NCI-H2171 (cell line): ENCODE measurements around the gene TUB.

ENCODE experiments used
- DNase-seq: peaks from one replicate; lab custom pipeline; 2025; lab: John Stamatoyannopoulos, UW

TUB gene, protein sequence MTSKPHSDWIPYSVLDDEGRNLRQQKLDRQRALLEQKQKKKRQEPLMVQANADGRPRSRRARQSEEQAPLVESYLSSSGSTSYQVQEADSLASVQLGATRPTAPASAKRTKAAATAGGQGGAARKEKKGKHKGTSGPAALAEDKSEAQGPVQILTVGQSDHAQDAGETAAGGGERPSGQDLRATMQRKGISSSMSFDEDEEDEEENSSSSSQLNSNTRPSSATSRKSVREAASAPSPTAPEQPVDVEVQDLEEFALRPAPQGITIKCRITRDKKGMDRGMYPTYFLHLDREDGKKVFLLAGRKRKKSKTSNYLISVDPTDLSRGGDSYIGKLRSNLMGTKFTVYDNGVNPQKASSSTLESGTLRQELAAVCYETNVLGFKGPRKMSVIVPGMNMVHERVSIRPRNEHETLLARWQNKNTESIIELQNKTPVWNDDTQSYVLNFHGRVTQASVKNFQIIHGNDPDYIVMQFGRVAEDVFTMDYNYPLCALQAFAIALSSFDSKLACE

DNA sequence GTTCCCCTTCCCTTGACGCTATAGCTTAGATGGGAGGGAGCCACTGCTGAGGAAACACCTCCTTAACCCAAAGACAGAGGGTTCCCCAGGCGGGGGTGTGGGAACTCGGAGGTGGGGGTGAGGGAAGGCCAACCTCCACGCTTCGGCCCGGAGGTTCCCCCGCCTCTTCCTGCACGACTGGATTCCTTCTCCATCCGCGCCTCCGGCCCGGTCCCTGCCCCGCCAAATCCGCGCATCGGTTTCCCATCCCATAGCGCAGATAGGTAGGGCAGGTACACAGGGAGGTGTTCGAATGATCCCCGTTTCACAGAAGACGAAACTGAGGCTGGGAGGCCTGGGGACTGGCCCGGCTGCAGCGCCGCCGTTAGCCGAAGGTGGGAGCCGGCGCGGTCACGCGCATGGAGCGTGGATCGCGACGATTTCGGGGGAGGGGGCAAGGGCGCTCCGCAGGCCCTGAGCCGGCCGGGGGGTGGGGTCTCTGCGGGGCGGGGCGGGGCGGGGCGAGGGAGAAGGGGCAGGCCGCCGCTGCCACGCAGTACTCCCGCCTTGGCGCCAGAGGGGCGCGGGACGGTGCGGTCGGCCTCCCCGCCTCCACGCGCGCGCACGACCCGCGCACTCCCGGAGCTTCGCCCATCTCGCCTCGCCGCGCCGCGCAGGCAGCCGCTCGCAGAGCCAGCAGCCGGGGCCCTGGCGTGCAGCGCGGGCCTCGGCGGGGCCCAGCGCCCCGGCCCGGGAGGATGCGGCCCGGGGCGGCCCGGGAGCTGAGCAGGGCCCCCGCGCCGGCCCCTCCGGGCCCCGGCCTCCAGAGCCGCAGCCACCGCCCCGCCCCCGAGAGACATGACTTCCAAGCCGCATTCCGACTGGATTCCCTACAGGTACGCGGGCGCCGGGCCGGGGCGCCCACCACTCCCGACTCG is at the start of gene TUB:
Gene TUB (plus strand): TSS at position 538 of the 917 bp plus-strand sequence. CDS start 300 bp downstream, at position 838.
- DNase-seq, result no peak

DNA sequence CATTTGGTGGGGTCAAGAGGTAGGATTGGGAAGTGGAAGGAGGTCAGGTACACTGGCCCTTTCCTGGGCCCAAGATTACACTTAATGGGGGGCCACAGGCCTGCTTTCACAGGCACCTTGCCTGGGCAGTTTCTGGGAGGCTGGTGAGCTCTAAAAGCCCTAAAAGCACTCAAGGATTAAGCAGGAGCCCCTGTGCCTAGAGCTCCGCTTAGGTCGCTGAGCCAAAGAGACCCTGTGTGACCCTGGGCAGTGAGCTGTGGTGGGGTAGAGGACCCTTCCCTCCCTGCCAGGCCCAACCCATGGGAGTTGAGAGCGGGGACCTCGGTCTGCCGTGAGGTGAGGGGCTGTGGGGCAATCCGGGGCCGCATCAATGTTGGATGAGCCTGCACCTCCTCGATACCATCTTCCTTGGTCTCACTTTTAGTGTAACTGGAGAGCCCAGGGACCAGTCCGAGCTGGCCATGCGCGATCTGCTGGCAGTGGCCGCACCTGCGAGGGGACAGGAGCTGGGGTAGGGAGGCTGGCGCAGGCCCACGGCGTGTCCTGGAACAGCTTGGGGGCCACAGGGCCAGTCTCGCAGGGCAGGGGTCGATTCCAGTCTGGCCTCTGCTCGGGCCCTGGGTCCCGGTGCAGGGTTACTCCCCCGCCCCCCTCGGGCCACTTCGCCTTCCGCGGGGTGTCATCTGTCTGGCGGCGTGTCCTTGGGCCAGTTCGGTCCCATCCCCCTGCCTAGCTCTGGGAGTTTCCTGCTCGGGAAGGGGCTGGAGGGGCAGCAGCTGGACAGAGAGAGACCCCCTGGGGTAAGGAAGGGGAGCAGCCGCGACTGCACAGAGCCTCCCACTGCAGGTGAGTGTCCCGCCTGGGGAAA is 49.5 kb upstream of the TUB start:
- DNase-seq, result no peak

DNA sequence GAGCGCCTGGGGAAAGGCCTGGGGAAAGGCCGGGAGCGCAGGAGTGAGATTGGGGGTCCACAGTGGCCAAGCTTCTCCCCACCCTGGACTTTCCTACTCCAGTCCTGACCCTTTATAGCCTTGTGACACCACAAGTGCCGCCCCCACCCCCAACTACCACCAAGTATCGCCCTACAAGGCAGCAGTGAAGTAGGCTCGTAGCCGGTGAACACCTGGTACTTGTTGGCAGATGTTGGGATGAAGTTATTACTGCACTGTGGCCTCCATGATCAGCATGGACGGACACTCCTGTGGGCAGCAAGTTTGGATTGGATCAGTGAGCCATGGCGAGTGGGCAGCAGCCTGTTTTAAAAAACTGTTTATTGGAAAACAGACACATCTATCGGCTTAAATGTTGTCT is 48.9 kb upstream of the TUB start:
- DNase-seq, result no peak

DNA sequence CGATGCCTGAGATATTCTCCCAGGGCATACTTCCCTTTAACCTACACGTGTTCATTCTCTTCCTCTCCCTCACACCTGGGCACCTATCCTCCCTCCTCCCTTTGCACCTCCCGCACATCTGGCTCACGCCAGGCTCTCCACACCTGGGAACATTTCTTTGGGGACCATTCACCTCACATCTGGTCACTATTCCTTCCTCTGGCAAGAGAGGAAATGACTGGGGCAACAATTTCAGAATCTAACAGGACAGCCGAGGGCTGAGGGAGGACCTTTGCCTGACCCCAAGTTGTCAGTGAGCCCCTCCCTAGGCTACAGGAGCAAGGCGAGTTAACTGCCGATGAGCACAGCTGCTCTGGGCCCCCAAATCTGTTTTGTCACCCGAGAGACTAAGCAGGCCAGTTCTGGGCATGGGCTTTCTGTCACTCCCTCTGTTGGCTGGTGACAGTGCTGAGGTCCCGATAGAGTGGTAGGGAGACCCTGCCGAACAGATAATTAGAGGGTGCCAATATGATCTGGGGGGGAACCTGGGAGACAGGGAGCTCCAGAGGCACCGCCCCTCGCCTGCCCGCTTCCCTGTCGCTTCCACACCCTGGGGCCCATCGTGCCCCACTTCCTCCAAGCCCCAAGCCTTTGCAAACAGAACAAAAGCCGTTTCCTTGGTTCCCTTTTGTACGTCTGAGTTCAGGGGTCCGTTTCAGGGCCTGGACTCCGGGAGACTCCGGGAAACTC is 48.3 kb upstream of the TUB start:
- no peak for DNase-seq

DNA sequence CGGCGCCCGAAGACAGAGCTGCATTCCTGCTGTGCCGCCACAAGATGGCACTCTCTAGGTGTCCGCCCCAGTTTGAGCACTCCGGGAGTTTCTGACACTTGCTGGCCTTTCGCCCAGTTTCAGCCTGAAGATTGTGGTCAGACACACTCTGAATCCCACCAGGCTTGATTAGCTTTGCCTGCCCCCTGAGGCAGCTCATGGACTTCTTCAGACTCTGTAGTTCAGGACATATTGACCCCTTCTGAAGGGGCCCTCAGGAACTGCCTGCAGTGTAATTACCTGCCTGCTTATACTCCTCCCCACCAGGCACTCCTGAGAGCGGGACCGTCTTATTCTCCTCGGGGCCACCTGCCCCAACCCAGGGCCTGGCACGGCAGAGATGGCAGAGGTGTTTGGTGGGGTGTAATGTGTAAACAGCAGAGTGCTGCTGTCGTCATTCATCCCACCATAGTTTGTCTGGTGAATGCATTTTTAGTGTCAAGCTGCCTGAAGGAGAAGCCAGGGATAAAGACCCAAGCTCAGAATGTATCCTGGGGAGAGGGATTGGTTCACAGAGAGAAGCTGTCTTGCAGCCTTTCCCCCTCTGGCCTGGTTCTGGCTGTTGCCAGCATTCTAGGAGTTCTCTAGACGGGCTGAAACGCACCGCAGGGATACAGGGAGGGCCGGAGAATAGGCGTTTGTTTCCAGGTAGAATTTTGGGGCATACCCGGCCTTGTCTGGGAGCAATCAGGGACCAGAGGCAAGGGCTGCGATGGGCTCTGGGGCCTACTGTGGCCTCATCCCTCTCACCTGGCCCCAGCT is 47.5 kb upstream of the TUB start:
- no peak for DNase-seq

DNA sequence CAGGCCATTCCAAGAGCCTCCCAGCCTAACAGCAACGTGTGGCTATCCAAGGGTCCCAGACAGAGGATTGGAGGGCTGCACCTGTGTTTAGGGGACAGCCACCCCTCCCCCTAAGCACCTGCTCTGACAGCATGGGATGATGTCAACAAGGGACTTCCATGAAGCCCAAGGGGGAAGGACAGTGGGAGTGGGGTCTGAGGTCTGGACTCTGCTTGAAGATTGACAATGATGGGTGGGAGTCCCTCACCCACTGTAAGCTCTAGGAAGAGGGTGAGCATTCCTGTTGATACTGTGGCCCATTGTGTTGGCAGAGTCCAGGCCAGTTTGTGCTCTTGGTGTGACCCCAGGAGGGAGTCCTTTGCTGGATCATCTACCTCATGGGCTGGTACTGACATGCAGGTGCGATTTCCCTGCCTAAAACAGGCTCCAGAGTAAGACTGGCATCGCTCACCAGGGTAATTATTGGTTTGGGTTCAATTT is 46.9 kb upstream of the TUB start:
- no peak for DNase-seq

DNA sequence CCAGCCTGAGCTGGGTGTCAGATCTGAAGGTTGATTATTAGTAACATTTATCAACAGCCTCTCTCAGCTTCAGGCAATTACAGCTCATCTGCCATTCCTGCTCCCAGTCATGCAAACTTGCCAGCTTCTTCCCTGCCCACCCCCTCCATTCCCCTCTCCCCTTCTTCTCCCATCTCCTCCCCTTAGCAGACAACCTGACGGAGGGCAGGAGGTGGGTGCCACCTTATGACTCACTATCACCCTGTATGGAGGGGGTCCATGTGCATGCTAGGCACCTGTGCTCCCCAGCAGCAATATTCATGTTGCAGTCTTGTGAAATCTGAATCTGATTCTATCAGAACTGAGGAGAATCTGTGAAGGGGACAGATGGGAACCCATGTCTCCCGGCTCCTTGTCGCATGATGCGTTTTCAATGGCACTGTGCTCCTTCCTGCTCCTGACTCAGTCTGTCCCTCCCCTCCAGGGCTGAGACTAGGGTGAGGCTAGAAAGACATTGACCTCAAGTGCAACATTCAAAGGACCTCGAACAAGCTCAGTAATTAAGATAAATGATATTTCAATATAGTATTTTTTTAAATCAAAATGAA is 46.3 kb upstream of the TUB start:
- DNase-seq, result no peak

DNA sequence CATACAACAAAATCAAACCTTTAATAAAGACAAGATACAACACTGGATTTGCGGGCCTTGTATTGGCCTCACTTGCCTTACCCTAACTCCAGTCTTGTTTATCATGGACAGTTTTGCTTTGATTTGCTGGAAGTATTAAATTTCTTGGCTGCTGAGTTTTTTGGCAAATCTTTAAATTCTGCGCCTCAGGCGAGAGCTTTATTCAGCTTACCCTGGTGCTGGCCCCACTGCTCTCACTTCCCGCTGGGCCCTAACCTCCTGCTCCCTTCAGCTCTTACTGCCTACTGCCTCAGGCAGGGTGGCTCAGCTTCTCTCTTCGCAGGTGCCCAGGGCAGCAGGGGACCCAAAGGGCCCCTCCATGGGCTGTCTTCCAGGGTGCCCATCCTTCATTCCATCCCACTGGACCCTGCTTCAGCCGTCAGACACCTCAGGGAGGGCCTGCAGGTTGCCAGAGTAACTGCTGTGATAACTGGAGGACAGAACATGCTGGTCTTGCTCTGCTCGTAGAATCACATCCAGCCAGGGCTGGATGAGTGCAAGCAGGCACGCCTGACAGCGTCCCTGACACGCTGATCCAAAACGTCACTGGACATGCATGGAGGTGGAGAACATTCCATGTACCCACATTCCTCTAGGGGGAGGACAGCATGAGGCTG is 45.7 kb upstream of the TUB start:
- DNase-seq, result no peak

DNA sequence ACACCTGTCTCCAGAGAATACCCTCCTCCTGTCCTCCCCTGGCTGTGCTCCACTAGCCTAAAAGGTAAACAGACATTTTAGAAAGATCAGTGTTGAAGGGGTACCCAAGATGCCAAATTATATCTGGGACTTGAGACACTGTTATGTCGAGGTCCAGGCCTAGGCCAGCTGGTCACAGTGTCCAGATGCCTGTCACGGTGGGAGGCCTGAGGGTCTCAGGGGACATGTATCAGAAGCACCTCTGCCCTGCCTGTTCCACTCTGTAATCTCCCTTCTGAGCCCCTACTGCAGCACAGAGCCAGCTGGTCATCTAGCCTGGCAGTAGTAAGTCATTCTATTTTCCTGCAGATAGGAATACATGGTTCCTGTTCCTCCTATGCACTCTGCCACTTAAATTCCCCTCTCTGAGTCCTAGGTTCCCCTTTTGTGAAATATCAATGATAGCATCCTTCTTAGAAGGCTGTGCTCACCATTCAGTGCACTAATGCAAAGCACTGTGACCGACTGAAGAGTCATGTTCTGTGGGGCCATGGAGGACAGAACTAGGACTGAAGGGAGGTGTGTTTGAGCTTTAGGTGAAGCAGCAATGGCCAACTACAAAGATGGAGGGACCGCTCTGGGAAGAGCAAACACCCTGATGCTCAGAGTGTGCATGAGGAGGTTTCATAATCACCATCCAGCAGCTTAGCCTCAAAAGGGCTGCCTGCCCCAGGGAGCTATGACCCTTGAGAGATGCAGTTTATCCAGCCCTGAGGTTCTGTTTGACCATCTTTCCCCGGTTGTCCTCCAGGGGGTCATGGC is 44.8 kb upstream of the TUB start:
- DNase-seq, result no peak

DNA sequence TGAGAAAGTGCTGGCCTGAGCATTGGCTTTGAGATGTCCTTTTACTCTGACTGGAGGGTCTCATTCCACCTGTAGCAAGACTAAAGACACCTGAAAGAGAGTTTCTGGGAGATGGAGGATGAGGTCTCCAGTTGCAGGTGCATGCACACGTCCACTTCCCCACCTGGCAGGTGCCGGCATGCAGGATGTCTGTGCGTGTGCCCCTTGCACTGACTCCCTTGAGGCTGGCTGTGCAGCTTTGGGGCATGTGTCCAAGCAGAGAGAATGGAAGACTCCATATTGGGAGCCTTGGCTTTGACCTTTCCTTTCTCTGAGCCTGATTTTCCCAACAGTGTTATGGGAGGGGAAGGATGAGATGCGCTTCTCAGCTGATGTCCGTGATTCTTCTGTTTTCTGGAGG is 44.0 kb upstream of the TUB start:
- no peak for DNase-seq

DNA sequence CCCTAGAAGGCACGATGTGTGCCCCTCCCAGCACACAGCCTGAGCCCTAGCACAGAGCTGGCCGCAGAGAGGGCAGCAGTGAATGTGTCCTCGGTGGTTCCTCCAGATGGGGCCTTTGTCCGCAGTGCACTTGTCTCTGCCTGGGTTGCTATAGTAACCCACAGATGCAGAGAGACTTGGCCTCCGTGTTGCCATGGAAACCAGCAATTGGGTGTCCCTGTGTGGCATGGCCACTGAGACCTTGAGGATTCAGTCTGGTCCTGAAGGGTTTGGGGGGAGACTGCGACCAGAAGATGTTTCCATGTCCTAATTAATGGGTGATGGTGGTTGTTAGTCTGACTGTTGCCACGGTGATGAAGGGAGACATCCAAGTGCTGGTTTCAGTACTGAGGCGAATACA is 42.6 kb upstream of the TUB start:
- DNase-seq, result no peak

DNA sequence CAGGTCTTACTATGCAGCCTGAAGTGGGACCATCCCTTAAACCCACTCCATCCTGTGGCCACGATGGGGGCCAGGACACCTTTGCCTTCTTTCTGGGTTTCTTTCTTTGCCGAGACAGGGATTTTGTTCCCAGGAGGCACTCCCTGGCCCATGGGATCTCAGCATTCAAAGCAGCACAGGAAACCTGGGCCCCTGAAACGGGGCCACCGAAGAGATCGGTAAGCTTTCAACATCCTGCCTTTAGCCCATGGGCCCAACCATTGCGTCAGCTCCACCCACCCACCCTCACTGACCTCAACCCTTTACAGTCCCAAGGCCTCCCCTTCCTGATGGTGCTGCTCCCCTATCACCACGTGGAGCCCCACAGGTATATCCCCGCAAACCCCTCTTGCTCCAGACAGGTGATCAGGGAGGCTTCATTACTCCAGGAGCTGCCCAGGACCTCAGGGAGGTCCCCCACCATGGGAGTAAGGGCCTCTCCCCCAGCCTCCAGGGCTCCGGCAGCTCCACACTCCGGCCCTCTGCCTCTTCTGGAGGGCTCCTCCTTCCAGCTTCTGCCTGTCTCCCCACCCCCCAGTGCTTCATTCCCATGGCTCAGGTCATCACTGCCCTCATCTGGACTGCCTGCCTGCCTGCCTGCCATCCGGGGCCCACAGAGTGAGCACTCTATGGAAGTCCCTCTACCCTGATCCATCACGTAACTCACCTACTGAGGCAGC is 42.0 kb upstream of the TUB start:
- DNase-seq, result no peak

DNA sequence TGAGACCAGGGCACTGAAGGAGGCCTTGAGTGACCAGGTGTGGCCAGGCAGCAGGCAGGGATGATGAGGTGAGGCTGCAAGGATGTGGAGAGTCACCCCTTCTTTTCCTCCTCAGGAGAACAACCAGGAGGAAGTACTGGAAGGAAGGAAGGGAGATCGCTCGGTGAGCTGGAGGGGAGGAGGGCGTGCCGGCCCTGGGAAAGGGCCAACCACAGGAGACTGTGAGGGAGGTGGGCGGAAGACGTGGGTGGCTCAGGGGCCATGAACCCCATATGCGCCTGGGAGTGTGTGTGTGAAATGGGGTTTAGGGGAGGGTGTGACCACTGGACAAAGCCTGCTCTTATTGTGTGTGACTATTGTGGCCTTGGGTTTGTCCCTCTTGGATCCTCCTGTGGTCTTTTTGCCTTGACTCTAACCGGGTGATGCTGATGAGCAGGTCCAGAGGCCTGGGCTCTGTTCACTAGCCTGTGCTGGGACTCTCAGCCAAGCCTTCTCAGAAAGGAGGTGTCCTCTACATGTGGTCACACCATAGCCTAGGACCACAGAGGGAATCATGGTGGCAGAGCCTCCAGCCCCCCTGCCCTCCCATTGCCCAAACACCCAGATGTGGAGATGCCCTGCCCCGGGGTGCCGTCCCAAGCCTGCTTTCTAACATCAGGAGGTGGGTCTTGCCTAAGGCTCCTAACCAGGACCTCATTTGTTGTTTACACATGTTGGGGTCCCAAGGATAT is 41.3 kb upstream of the TUB start:
- no peak for DNase-seq

DNA sequence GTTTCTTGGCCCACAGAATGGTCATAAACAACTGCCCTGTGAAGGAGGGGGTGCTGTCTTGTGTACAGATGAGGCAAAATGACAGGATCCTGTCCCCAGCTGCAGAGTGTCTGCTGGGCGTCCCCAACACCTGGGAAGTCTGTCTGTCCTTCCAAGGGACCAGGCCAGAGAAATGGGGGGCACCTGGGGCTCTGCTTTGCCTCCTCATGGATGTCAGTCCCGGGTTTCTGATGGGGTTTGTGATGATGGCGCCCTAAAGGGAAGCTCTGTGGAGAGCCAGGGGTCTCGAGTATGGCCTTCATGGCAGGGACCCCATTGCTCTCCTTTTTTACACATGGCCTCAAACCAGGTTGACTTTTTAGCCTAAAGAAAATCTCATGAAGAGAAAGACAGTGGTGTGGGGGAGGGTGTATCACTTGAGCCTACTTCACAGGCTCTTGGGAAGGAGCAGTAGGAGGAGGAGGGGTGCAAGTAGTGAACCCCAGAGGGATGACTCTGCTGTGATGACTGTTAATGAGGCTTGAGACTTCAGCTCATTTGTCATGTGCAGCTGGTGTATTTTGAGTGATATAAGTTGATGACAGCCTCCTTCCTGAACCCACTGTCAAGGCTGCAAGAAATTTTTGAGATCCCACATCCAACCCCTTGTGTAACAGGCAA is 40.6 kb upstream of the TUB start:
- DNase-seq, result no peak

DNA sequence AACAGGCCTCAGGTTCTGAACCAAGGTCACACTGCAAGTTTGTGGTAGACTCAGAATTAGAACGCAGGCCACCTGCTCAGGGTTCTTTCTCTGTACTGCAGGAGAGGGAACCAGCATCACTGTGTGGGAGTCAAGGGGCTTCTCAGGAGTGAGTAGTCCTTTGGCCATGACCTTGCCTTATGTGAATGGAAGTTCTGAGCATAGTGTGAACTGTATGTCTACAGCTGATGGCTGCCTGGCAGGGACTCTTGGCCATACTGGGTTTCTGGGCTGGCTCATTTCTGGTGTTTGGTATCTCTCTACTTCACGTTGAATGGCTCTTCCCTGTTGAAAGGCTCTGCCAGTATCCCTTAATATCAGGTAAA is 40.1 kb upstream of the TUB start:
- no peak for DNase-seq

DNA sequence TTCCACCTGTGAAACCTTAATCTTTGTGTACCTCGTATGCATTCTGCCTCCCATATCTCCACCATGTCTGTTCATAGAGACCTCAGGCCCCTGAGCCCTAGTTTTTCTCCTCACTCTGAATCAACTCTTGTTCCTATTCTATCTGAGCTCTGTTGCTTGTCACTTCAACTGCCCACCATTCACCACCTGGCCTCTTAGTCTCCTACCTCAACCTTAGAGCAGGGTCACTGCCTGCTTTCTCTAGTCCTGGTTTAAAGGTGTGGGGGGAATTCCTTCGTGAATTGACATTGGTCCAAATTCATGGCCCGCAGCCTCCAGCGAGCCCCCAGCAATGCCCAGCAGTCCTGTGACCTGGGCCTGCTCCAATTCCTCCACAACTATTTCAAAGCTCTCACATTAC is 39.4 kb upstream of the TUB start:
- no peak for DNase-seq

DNA sequence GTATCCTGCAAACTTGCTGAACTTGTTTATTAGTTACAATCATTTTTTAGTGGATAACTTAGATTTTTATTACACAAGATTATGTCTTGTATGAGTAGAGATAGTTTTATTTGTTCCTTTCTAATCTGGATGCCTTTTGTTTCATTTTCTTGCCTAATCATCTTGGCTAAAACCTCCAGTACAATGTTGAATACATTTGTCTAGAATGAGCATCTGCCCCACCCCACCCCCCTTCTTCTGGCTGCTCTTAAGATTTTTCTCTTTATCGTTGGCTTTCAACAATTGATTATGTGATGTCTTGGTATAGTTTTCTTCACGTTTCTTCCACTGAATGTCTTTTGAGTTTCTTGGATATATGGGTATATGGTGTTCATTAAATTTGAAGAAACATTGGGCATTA is 37.3 kb upstream of the TUB start:
- DNase-seq, result no peak
